ENCODE data around the gene AP3D1.

The AP3D1 gene

DNA sequence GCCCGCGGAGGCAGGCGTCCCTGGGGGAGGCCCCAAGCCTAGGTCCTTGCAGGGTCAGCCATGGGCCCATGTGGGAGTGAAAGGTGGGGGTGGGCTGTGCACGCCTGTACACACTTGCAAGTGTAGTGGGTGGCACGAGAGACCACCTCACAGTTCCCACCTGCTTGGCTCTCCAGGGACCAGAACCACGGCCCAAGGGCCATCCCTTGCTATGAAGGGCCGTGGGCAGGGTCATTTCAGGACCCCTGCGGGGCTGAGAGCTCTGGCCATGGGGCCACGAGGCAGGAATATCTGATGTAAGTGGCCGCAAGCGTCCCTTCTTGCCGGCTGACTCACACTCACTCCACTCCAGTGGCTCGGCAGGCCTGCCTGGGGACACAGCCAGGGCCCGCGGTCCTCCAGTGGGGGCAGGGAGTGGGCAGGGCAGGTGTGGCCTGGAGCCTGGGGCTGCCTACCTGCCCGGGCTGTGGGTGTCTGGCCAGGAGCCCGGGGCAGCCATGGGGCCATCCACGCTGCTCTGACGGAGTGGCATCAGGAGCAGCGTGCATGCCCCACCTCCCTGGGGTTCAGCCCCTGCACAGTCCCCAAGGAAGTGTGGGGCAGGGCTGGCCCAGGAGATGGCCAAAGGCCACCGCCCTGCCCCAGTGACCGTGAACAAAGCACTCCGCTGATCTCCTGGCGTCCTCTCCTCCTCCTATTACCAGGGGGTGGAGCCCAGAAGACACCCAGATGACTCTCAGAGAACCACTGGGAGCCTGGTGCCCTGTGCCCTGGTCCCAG, 91.8 kb downstream of the AP3D1 start:
- Histone ChIP-seq H3K36me3 (ENCODE audit: low read depth) (no peaks in the 10 kb centered on the region), H3K27ac (ENCODE audit: poor library complexity, severe bottlenecking) (peak overlapping the region; percentile 97), H3K4me1 (ENCODE audit: insufficient read depth, poor library complexity, severe bottlenecking) (peaks cover 39% of the 10 kb centered on the region), H3K27me3 (ENCODE audit: insufficient read depth, poor library complexity, severe bottlenecking) (no peaks in the 10 kb centered on the region), H3K9me3 (ENCODE audit: severe bottlenecking) (no peaks in the 10 kb centered on the region), H3K4me3 (ENCODE audit: severe bottlenecking) (no peak overlapping the region)
- TF ChIP-seq CTCF (IDR thresholded peaks at IDR 0.05; ENCODE audit: poor library complexity, severe bottlenecking) = no peak
- peak; percentile 40 for ATAC-seq (ENCODE audit: low read depth)
- no peak for DNase-seq (ENCODE audit: low spot score)

GRCh38 chr19:2058570-2059421, 92.6 kb downstream of the AP3D1 start:
- Histone ChIP-seq H3K4me1 (ENCODE audit: insufficient read depth, poor library complexity, severe bottlenecking) (peaks cover 42% of the 10 kb centered on the region), H3K4me3 (ENCODE audit: severe bottlenecking) (no peak overlapping the region), H3K27me3 (ENCODE audit: insufficient read depth, poor library complexity, severe bottlenecking) (no peaks in the 10 kb centered on the region), H3K36me3 (ENCODE audit: low read depth) (no peaks in the 10 kb centered on the region), H3K27ac (ENCODE audit: poor library complexity, severe bottlenecking) (peak overlapping the region; percentile 97), H3K9me3 (ENCODE audit: severe bottlenecking) (no peaks in the 10 kb centered on the region)
- ATAC-seq (ENCODE audit: low read depth) = no peak
- no peak for DNase-seq (ENCODE audit: low spot score)
- no peak for TF ChIP-seq CTCF (IDR thresholded peaks at IDR 0.05; ENCODE audit: poor library complexity, severe bottlenecking)

DNA sequence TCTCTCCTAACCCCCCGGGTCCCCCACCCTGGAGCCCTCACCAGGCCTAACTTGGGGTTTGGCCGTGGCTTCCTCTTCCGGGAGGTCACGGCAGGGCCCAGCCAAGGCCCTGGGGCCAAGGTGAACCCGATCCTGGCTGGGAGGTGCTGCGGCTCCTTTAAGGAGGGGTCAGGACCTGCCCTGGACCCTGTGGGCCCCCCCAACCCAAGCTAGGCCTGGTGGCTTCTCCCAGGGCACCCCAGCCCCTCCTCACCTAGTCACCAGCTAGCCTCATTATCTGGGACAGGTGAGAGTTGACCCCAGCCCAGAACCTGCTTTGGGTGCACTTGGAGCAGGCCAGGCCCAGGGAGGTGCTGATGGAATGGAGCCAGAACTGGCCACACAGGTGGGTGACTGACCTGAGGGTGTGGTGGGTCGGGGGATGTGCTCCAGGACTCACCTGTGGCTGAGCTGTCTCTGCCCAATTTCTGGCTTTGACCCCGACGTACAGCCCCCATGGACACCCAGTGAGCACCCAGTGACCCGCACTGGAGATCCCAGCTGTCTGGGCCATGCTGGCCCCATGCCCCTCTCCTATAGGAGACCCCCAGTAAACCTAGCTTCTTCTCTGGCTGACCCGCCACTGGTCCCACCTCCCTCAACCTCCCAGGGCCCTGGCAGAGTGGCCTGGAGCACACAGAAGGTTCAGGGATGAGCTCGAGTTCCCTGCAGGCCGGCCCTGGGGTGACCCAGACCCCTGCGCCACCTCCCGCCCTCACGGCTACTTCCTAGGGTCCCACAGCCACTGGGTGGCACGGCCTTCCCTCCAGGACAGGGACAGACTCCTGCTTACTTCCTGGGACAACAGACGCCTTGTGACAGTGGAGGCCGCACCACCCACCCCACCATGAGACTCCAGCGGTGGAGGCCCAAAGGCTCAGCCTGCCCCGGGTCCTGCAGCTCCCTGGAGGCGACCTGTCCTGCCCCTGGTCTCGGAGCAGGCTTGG, 93.6 kb downstream of the AP3D1 start:
- peak overlapping the region; percentile 97 for H3K27ac ChIP-seq (ENCODE audit: poor library complexity, severe bottlenecking)
- TF ChIP-seq CTCF (IDR thresholded peaks at IDR 0.05; ENCODE audit: poor library complexity, severe bottlenecking) = no peak
- no peaks in the 10 kb centered on the region for H3K36me3 ChIP-seq (ENCODE audit: low read depth)
- no peak overlapping the region for H3K4me3 ChIP-seq (ENCODE audit: severe bottlenecking)
- no peaks in the 10 kb centered on the region for H3K9me3 ChIP-seq (ENCODE audit: severe bottlenecking)
- H3K27me3 ChIP-seq (ENCODE audit: insufficient read depth, poor library complexity, severe bottlenecking) = no peaks in the 10 kb centered on the region
- DNase-seq (ENCODE audit: low spot score) = no peak
- H3K4me1 ChIP-seq (ENCODE audit: insufficient read depth, poor library complexity, severe bottlenecking) = peaks cover 42% of the 10 kb centered on the region
- ATAC-seq (ENCODE audit: low read depth) = no peak

GRCh38 chr19:2056837-2057192, 94.6 kb downstream of the AP3D1 start:
- H3K27me3 ChIP-seq (ENCODE audit: insufficient read depth, poor library complexity, severe bottlenecking) = no peaks in the 10 kb centered on the region
- DNase-seq (ENCODE audit: low spot score) (no peak), ATAC-seq (ENCODE audit: low read depth) (no peak)
- no peak for TF ChIP-seq CTCF (IDR thresholded peaks at IDR 0.05; ENCODE audit: poor library complexity, severe bottlenecking)
- H3K36me3 ChIP-seq (ENCODE audit: low read depth) = no peaks in the 10 kb centered on the region
- H3K9me3 ChIP-seq (ENCODE audit: severe bottlenecking) = no peaks in the 10 kb centered on the region
- H3K27ac ChIP-seq (ENCODE audit: poor library complexity, severe bottlenecking) = peak overlapping the region; percentile 97
- H3K4me3 ChIP-seq (ENCODE audit: severe bottlenecking) = no peak overlapping the region
- peaks cover 49% of the 10 kb centered on the region for H3K4me1 ChIP-seq (ENCODE audit: insufficient read depth, poor library complexity, severe bottlenecking)
